Subcutaneous preadipocyte (primary cell): ENCODE results near the gene ZNF484. TPM values are rescaled to one million over a fixed set of nuclear protein-coding genes. Genes with fewer than 3 reads are reported as not detected.

Source experiments
- small RNA-seq: library from RNA; depleted of rRNA; stranded (forward); fragments of <200 nt; gene quantifications from one replicate; pipeline ENCODE3, GENCODE V24; 2012
- total RNA-seq: library from RNA; depleted of rRNA; stranded (reverse); fragments of >200 nt; gene quantifications from 2 replicates; pipeline ENCODE4 v1.2.3, GENCODE V29; 2012

The ZNF484 gene
- 9.4 and 10.7 TPM in 2 replicates for total RNA-seq

GRCh38 chr9:92877531-92878430, at the start of gene ZNF484:
ZNF484 (minus strand) TSS chr9:92878038; CDS start chr9:92875029, 3,009 bp downstream.

Small RNA genes lying within 50 kb of the gene (small RNA-seq; reads per million reads assigned to genes)
- not detected for gene RNU6-714P

Other genes with a start within 250 kb of the ZNF484 start
- gene IPPK, start 207.9 kb downstream of the ZNF484 start, total RNA-seq = 11.8 and 13.1 TPM in 2 replicates
- gene BICD2, start 113.2 kb downstream of the ZNF484 start, total RNA-seq = 36.0 and 47.9 TPM in 2 replicates
- not detected in 2 replicates for gene FGD3, start 69.5 kb upstream of the ZNF484 start, total RNA-seq
- gene SUSD3, start 180.7 kb upstream of the ZNF484 start, total RNA-seq = 1.2 and 4.0 TPM in 2 replicates
- gene CARD19, start 218.2 kb upstream of the ZNF484 start, total RNA-seq = 44.2 and 75.3 TPM in 2 replicates